GM18498 (cell line): ENCODE measurements around the gene RABL2A.
A peak's percentile ranks its signal among the peaks of the same experiment; 100 is the strongest.
"Not testable (repeated sequence)": the region's sequence is repeated elsewhere in the genome, so short reads cannot be mapped to it uniquely, and the experiment has no call there.

Experiments
- ATAC-seq: cut with Tn5 transposase; IDR thresholded peaks from one replicate; pipeline ENCODE4 v1.9.1; 2021; ENCODE audit warnings: mild to moderate bottlenecking, moderate library complexity; ENCODE audit not compliant: unreplicated experiment

RABL2A gene

DNA sequence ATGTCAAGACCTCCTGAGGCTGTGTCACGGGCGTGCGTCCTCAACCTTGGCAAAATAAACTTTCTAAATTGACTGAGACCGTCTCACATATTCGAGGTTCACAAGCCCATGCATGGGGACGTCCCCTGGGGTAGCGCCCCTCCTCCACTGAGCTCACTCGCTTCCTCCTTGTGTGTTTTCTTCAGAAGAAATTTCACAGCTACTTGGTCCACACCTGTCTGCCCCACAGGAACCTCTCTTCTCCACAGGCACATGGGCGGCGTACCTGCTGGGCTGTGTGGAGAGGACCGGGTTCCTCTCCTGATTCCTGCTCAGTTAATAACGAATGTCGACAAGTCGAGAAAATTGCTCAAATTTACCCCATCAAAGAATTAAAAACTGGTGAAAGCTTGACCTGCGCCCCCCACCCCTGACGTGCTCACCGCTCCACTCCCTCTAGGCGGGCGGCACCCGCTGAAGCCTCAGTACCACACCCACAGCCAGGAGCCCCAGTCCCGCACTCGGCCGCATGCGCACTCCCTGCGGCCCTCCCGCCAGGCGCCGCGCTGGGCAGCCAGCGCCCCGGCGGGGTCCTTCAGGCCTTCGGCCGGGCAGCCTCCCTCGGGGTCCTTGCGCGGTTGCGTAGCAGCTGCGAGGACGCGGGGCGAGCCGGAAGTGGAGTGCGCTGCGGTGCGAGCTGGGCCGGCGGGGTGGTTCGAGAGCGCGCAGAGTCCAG is at the start of gene RABL2A:
Gene RABL2A (plus strand): TSS at position 651 of the 715 bp plus-strand sequence. CDS start 1,341 bp downstream, outside the sequence.
- peak; percentile 95 for ATAC-seq

- ATAC-seq, result not testable (repeated sequence)
These were observed 48.6 kb upstream of the RABL2A start for GRCh38 chr2:113578508-113578907.

GRCh38 chr2:113582473-113582872 is 44.6 kb upstream of the RABL2A start:
- ATAC-seq, result not testable (repeated sequence)

DNA sequence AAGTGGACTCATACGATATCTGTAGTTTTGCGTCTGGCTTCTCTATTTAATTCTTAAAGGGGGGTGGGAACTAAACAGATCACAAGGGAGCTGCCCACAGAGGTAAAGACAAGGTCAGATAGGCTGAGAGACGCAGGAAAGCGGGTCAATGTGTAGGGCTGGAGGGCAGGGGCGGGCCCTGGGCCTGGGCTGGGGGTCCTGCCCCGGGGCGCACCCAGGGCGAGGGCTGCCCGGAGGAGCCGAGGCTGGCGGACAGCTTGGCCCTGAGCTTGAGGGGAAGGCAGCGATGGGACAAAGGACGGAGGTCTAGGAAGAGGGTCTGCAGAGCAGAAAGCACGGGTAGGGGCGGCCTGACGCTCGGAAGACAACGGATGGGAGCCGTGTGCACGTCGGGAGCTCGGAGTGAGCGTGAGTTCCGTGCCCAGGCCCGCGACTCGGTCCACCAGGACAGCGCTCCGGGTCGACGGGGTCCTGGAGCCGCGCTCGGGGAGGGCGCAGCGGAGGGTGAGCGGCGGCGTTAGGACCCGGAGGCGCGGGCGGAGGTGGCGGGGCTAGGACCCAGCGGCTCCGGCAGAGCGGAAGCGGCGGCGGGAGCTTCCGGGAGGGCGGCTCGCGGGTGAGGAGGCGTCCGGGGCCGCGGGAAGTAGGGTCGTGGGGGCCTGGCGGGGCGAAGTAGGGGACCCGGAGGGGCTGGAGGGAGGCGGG is 43.4 kb upstream of the RABL2A start:
- not testable (repeated sequence) for ATAC-seq

GRCh38 chr2:113584311-113585092 is 42.6 kb upstream of the RABL2A start:
- ATAC-seq, result not testable (repeated sequence)

DNA sequence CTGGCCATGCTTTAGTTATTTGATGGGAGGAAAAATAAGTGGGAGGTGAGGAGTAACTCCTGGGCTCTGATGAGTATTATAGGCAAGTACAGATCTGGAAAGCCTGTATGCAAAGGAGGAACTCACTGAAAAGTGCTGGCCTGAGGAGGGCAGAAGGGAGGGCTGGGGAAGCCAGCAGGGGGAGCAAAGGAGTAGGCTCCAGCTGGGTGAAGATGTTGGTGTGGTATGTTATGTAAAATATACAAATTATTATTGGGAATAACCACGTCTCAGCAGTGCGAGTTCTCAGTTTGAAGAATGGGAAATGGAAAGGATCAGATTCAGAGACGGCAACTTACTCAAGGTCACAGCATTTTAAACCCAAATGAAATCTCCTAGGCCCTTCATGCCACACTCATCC is 39.9 kb upstream of the RABL2A start:
- ATAC-seq, result not testable (repeated sequence)

DNA sequence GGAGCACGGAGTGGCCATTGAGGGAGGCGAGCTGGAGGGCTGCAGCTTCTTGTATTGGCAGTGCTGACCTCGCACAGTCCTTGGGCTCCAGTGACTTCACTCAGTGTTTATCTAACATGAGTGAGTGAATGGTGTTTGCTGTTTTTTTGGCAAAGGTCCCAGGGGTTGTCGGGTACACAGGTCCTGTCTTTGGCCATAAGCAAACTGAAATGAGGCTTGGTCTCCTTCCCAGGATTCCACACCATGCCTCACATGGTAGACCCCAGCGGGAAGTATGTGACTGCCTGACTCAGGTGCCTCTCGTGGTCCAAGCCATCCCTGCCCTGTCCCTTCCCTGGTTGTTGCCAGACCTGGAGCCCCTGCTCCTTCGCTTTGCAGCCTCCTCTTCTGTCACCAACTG is 37.5 kb upstream of the RABL2A start:
- not testable (repeated sequence) for ATAC-seq

DNA sequence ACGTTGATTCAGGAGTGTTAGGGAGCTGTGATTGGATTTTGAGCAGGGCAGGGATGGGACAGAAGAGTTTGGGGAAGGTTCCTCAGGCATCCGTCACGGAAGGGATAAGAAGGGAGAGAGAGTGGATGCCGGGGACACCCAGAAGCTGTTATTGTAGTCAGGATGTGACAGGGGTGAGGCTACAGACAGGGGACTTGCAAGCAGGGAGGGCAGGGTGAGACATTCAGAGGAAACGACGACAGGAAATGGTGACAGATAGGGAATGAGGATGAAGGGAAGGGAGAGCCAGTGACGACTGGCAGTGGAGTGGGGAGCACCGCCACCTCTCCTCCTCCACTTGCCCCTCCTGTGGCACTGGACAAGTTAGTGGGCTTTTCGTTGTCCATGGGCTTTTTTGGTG is 35.1 kb upstream of the RABL2A start:
- not testable (repeated sequence) for ATAC-seq

DNA sequence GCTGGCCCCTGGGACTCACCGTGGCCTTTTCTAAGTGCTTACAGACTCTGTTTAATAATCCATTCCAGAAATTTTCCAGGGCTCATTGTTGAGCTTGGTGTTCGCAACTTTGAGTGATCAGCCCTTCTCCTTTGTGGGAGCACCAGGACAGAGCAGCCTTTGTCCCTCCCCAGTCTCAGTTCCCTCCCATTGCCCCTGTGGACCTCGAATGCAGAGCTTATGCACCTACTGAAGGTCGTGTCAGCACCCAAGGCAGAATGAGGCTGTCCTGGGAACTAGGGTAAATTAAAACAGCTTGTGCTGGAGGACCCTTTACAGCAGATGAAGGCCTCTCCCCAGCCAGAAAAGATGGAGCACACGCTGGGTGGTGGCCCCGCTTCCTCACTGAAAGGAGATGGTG is 33.8 kb upstream of the RABL2A start:
- ATAC-seq, result not testable (repeated sequence)

DNA sequence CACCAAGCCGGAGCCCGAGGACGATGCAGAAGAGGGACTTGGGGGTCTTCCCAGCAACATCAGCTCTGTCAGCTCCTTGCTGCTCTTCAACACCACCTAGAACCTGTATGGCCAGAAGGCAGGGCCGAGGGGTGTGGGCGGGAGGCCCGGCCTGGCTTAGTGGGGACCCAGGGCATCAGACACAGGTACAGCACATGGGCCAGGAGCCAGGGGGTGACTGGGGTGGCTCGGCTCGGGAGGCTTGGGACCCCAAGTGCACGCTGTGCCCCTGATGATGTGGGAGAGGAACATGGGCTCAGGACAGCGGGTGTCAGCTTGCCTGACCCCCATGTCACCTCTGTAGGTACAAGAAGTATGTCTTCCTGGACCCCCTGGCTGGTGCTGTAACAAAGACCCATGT is 31.3 kb upstream of the RABL2A start:
- not testable (repeated sequence) for ATAC-seq

GRCh38 chr2:113597164-113597563 is 29.9 kb upstream of the RABL2A start:
- not testable (repeated sequence) for ATAC-seq

- ATAC-seq, result not testable (repeated sequence)
These were observed 29.5 kb upstream of the RABL2A start for GRCh38 chr2:113597572-113597971.

GRCh38 chr2:113598180-113598579 is 28.9 kb upstream of the RABL2A start:
- not testable (repeated sequence) for ATAC-seq

DNA sequence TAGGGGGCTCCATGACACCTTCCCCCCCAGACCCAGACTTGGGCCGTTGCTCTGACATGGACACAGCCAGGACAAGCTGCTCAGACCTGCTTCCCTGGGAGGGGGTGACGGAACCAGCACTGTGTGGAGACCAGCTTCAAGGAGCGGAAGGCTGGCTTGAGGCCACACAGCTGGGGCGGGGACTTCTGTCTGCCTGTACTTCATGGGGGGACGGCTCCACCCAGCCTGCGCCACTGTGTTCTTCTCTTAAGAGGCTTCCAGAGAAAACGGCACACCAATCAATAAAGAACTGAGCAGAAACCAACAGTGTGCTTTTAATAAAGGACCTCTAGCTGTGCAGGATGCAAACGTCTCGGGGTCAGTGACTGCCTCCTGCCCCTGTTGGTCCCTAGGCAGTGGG is 28.3 kb upstream of the RABL2A start:
- not testable (repeated sequence) for ATAC-seq

GRCh38 chr2:113599208-113599607 is 27.9 kb upstream of the RABL2A start:
- not testable (repeated sequence) for ATAC-seq

DNA sequence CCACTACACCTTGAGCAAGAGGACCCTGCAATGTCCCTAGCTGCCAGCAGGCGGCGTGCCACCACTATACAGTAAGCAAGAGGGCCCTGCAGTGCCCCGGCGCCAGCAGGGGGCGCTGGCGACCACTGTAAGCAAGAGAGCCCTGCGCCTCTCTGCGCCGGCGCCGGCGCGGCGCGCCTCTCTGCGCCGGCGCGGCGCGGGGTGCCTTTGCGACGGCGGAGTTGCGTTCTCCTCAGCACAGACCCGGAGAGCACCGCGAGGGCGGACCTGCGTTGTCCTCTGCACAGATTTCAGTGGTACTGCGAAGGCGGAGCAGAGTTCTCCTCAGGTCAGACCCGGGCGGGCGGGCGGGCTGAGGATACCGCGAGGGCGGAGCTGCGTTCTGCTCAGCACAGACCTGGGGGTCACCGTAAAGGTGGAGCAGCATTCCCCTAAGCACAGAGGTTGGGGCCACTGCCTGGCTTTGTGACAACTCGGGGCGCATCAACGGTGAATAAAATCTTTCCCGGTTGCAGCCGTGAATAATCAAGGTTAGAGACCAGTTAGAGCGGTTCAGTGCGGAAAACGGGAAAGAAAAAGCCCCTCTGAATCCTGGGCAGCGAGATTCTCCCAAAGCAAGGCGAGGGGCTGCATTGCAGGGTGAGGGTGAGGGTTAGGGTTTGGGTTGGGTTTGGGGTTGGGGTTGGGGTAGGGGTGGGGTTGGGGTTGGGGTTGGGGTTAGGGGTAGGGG is 24.9 kb upstream of the RABL2A start:
- not testable (repeated sequence) for ATAC-seq

DNA sequence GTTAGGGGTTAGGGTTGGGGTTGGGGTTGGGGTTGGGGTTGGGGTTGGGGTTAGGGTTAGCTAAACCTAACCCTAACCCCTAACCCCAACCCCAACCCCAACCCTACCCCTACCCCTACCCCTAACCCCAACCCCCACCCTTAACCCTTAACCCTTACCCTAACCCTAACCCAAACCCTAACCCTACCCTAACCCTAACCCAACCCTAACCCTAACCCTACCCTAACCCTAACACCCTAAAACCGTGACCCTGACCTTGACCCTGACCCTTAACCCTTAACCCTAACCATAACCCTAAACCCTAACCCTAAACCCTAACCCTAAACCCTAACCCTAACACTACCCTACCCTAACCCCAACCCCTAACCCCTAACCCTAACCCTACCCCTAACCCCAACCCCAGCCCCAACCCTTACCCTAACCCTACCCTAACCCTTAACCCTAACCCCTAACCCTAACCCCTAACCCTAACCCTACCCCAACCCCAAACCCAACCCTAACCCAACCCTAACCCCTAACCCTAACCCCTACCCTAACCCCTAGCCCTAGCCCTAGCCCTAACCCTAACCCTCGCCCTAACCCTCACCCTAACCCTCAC is 24.1 kb upstream of the RABL2A start:
- peak; percentile 6 for ATAC-seq

DNA sequence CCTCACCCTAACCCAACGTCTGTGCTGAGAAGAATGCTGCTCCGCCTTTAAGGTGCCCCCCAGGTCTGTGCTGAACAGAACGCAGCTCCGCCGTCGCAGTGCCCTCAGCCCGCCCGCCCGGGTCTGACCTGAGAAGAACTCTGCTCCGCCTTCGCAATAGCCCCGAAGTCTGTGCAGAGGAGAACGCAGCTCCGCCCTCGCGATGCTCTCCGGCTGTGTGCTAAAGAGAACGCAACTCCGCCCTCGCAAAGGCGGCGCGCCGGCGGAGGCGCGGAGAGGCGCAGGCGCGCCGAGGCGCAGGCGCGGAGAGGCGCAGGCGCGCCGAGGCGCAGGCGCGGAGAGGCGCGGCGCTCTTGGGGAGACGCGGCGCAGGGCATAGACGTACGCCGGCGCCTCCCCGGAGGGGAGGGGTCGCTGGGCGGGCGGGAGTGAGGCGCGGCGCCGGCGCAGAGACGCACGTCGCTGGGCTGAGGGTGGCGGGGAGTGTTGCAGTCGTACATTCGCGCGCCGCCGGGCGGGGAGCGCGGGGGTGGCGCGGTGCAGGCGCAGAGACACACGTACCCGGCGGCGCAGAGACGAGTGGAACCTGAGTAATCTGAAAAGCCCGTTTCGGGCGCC is 23.5 kb upstream of the RABL2A start:
- peak; percentile 97 for ATAC-seq

DNA sequence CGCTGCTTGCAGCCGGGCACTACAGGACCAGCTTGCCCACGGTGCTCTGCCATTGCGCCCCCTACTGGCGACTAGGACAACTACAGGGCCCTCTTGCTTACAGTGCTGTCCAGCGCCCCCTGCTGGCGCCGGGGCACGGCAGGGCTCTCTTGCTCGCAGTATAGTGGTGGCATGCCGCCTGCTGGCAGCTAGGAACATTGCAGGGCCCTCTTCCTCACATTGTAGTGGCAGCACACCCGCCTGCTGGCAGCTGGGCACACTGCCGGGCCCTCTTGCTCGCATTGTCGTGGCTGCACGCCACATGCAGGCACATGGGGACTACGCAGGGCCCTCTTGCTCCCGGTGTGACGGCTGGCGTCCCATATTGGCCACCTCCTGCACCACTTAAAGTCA is 23.0 kb upstream of the RABL2A start:
- ATAC-seq, result peak; percentile 45

DNA sequence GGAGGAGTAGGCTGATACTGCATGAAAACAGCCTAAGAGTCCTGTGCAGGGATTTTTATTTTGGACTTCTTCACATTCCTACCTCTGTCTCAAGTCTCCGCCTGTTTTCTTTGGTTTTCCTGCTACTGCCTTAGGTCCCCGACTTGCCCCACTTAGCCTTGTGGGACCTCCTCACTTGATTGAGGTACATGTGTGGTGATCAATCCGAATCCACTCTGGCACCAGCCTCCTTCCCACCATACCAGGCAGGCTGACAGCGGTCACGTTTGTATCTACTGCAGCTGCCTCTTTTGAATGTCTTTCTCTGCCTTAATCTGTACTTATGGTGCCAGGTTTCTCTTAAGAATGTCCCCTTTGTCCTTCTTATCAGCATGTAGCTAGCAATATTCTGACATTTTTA is 22.4 kb upstream of the RABL2A start:
- ATAC-seq, result not testable (repeated sequence)
